DOHH2 (cell line): ENCODE measurements around the gene DEPDC1.
A peak's percentile ranks its signal among the peaks of the same experiment; 100 is the strongest.

ENCODE experiments used
- H3F3A ChIP-seq: fragments of 200-600 bp; sonication (generic), shearing (Covaris generic); 2 replicates; pipeline ENCODE4 v1.6.0; 2016; ENCODE audit warnings: antibody characterized with exemption, mild to moderate bottlenecking; ENCODE audit not compliant: control insufficient read depth, insufficient read depth
- H3K27ac ChIP-seq: fragments of 200-600 bp; sonication (generic); 2 replicates; pipeline ENCODE4 v1.5.1; 2014; ENCODE audit warnings: low read depth, mild to moderate bottlenecking, low read length, moderate library complexity
- H3K27me3 ChIP-seq: fragments of 200-600 bp; sonication (generic); 2 replicates; pipeline ENCODE4 v1.6.1; 2014; ENCODE audit warnings: mild to moderate bottlenecking, low read length, mixed read lengths; ENCODE audit not compliant: control insufficient read depth
- H3K36me3 ChIP-seq: fragments of 200-600 bp; sonication (generic); 2 replicates; pipeline ENCODE4 v1.6.1; 2014; ENCODE audit warnings: mild to moderate bottlenecking, low read length, moderate library complexity, mixed read lengths; ENCODE audit not compliant: control insufficient read depth
- H3K4me1 ChIP-seq: fragments of 200-600 bp; sonication (generic); 2 replicates; pipeline ENCODE4 v1.6.1; 2014; ENCODE audit warnings: mild to moderate bottlenecking, low read length, mixed read lengths; ENCODE audit not compliant: control insufficient read depth
- H3K4me2 ChIP-seq: fragments of 200-600 bp; sonication (generic); 2 replicates; pipeline ENCODE4 v1.6.0; 2014; ENCODE audit warnings: mild to moderate bottlenecking, low read length, moderate library complexity
- H3K4me3 ChIP-seq: fragments of 200-600 bp; sonication (generic); 2 replicates; pipeline ENCODE4 v1.5.1; 2014; ENCODE audit warnings: mild to moderate bottlenecking, low read length, mixed read lengths
- H3K79me2 ChIP-seq: fragments of 200-600 bp; sonication (generic); 2 replicates; pipeline ENCODE4 v1.6.1; 2014; ENCODE audit warnings: mild to moderate bottlenecking, low read length, mixed read lengths; ENCODE audit not compliant: control insufficient read depth
- H3K9me2 ChIP-seq: fragments of 200-600 bp; sonication (generic); replicated peaks from 2 replicates; pipeline ENCODE4 v1.6.1; 2014; ENCODE audit warnings: mild to moderate bottlenecking, low read length, mixed read lengths; ENCODE audit not compliant: control insufficient read depth
- H3K9me3 ChIP-seq: fragments of 200-600 bp; sonication (generic); 2 replicates; pipeline ENCODE4 v1.6.1; 2014; ENCODE audit warnings: antibody characterized with exemption, low read length, mixed read lengths; ENCODE audit not compliant: control insufficient read depth, insufficient read depth
- H4K20me1 ChIP-seq: fragments of 200-600 bp; sonication (generic); 2 replicates; pipeline ENCODE4 v1.6.0; 2014; ENCODE audit warnings: low read depth, mild to moderate bottlenecking, antibody characterized with exemption, low read length, moderate library complexity; ENCODE audit not compliant: control insufficient read depth, insufficient read depth
- CTCF ChIP-seq: fragments of 200-600 bp; sonication (generic); IDR thresholded peaks from one replicate; pipeline ENCODE4 v1.5.1; 2014; ENCODE audit warnings: antibody characterized with exemption, mild to moderate bottlenecking, low read depth, low read length; ENCODE audit not compliant: poor library complexity, severe bottlenecking
- EZH2phosphoT487 ChIP-seq: fragments of 200-600 bp; sonication (generic); IDR thresholded peaks from 2 replicates; pipeline ENCODE4 v1.6.1; 2017; ENCODE audit warnings: borderline replicate concordance, mild to moderate bottlenecking, antibody characterized with exemption, low read length, moderate library complexity, mixed read lengths

Gene DEPDC1, protein sequence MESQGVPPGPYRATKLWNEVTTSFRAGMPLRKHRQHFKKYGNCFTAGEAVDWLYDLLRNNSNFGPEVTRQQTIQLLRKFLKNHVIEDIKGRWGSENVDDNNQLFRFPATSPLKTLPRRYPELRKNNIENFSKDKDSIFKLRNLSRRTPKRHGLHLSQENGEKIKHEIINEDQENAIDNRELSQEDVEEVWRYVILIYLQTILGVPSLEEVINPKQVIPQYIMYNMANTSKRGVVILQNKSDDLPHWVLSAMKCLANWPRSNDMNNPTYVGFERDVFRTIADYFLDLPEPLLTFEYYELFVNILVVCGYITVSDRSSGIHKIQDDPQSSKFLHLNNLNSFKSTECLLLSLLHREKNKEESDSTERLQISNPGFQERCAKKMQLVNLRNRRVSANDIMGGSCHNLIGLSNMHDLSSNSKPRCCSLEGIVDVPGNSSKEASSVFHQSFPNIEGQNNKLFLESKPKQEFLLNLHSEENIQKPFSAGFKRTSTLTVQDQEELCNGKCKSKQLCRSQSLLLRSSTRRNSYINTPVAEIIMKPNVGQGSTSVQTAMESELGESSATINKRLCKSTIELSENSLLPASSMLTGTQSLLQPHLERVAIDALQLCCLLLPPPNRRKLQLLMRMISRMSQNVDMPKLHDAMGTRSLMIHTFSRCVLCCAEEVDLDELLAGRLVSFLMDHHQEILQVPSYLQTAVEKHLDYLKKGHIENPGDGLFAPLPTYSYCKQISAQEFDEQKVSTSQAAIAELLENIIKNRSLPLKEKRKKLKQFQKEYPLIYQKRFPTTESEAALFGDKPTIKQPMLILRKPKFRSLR

GRCh38 chr1:68496680-68497357 lies at the start of gene DEPDC1:
TSS of gene DEPDC1 (minus strand) at chr1:68497082. CDS start at chr1:68496999, 83 bp downstream.
- Histone ChIP-seq H3K79me2 (peaks cover 53% of the 10 kb centered on the region), H3K4me1 (peaks cover 47% of the 10 kb centered on the region), H3F3A (no peaks in the 10 kb centered on the region), H3K4me3 (peak within 1 kb of the TSS; percentile 96), H3K9me3 (no peaks in the 10 kb centered on the region), H3K9me2 (no peaks in the 10 kb centered on the region), H4K20me1 (no peaks in the 10 kb centered on the region), H3K4me2 (peak within 1 kb of the TSS; percentile 77), H3K36me3 (peaks cover 46% of the 10 kb centered on the region), H3K27me3 (no peaks in the 10 kb centered on the region), H3K27ac (peak within 1 kb of the TSS; percentile 76)
- no peak for TF ChIP-seq EZH2phosphoT487
- TF ChIP-seq CTCF, result no peak

DNA sequence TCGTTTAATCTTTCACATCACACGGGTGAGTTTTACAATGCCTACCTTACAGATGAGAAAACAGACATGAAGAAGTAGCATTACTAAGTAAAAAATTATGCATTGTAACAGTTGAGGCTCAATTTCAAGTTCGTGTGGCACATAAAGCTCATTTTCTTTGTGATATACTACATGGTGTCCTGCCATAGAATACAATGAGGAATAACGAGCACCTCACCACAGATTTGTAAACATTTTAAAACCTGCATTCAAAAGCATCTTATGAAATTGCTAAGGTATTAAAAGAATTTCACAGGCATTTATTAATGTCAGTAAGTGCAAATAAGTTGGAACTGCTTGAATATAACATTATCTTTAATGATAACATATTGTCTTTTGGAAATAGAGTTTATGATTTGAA lies 47.8 kb upstream of the DEPDC1 start:
- Histone ChIP-seq H3K4me3 (no peak overlapping the region), H3K9me3 (peaks cover 6% of the 10 kb centered on the region; the same call in 1 of the 2 replicates), H3K4me2 (no peak overlapping the region), H3F3A (no peaks in the 10 kb centered on the region), H3K9me2 (no peaks in the 10 kb centered on the region), H4K20me1 (no peaks in the 10 kb centered on the region), H3K27me3 (no peaks in the 10 kb centered on the region), H3K4me1 (no peaks in the 10 kb centered on the region), H3K27ac (no peak overlapping the region), H3K36me3 (no peaks in the 10 kb centered on the region), H3K79me2 (no peaks in the 10 kb centered on the region)
- TF ChIP-seq EZH2phosphoT487, result no peak
- TF ChIP-seq CTCF, result no peak

- H3K9me2 ChIP-seq, result no peaks in the 10 kb centered on the region
- H3K79me2 ChIP-seq, result no peaks in the 10 kb centered on the region
- no peak overlapping the region for H3K4me2 ChIP-seq
- no peak overlapping the region for H3K27ac ChIP-seq
- TF ChIP-seq EZH2phosphoT487, result no peak
- no peak for TF ChIP-seq CTCF
- H3K36me3 ChIP-seq, result no peaks in the 10 kb centered on the region
- H3K4me3 ChIP-seq, result no peak overlapping the region
- H3K27me3 ChIP-seq, result no peaks in the 10 kb centered on the region
- peaks cover 3% of the 10 kb centered on the region; the same call in 1 of the 2 replicates for H3K9me3 ChIP-seq
- no peaks in the 10 kb centered on the region for H3K4me1 ChIP-seq
- H4K20me1 ChIP-seq, result no peaks in the 10 kb centered on the region
- H3F3A ChIP-seq, result no peaks in the 10 kb centered on the region
Observed at GRCh38 chr1:68542586-68542985, 45.7 kb upstream of the DEPDC1 start.
